ENCODE data around the gene SLC38A4. TPM values are rescaled to one million over a fixed set of nuclear protein-coding genes. Genes with fewer than 3 reads are reported as not detected.

Gene SLC38A4
- total RNA-seq, 1 experiment from 2014 or later = 0.12 TPM

DNA sequence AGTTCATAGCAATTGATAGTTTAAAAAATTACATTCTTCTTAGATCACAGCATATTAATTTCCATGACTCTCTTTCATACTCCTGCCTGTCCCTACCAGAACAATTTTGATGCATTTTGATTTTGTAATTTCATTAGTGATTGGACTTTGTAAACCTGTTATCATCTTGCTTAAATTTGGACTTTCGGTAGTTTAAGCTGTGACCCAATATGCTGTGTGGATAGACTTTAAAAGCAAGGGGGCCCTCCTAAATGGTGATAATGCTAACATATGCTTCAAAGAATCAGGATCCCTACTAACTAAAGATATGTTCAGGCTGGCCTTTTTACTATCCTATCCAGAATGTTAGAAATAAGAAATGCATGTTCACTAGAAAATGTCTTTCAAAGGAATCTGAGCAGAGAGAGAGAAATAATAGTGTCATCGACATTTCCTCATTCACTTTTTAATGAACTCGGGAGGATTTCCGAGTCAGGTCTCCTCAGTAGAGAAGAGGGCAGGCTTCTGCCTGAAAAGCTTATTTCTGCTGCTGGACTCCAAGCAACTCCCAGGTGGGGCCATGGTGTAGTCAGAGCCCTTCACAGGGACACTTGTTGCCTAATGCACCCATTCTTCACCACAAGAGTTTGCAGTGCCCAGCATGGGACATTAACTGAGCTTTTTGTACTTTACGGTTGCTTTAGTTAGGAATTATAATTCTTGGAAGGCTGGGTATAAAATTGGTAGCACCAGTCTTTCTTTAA is 16.7 kb downstream of the SLC38A4 start:
- BruUV-seq (replicated peaks) = no TSS peak
- intact Hi-C loops (cut with micrococcal nuclease) = no loop called here
- TF ChIP-seq, protein P1, sequence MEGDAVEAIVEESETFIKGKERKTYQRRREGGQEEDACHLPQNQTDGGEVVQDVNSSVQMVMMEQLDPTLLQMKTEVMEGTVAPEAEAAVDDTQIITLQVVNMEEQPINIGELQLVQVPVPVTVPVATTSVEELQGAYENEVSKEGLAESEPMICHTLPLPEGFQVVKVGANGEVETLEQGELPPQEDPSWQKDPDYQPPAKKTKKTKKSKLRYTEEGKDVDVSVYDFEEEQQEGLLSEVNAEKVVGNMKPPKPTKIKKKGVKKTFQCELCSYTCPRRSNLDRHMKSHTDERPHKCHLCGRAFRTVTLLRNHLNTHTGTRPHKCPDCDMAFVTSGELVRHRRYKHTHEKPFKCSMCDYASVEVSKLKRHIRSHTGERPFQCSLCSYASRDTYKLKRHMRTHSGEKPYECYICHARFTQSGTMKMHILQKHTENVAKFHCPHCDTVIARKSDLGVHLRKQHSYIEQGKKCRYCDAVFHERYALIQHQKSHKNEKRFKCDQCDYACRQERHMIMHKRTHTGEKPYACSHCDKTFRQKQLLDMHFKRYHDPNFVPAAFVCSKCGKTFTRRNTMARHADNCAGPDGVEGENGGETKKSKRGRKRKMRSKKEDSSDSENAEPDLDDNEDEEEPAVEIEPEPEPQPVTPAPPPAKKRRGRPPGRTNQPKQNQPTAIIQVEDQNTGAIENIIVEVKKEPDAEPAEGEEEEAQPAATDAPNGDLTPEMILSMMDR (IDR thresholded peaks at IDR 0.05; ENCODE audit: unreplicated experiment) = no peak
- DNase-seq (ENCODE audit: unreplicated experiment) = no peak
- no peaks in the 10 kb centered on the region for H3K36me3 Mint-ChIP-seq (ENCODE audit: insufficient read depth, unreplicated experiment)
- no peak overlapping the region for H3K4me3 Mint-ChIP-seq (ENCODE audit: unreplicated experiment)
- no peaks in the 10 kb centered on the region for H3K9me3 Mint-ChIP-seq (ENCODE audit: unreplicated experiment)
- no peaks in the 10 kb centered on the region for H3K27me3 Mint-ChIP-seq (ENCODE audit: insufficient read depth, unreplicated experiment)
- ChIA-PET POLR2A (no interaction called here), CTCF (interaction anchor here (0.6 kb wide), 2 partner anchors 120 to 164 kb away, joined by 3 to 4 read pairs; no protein-coding TSS in a partner anchor)
- no peak overlapping the region for H3K27ac Mint-ChIP-seq (ENCODE audit: low read depth, unreplicated experiment)
- no peaks in the 10 kb centered on the region for H3K4me1 Mint-ChIP-seq (ENCODE audit: insufficient read depth, unreplicated experiment)

DNA sequence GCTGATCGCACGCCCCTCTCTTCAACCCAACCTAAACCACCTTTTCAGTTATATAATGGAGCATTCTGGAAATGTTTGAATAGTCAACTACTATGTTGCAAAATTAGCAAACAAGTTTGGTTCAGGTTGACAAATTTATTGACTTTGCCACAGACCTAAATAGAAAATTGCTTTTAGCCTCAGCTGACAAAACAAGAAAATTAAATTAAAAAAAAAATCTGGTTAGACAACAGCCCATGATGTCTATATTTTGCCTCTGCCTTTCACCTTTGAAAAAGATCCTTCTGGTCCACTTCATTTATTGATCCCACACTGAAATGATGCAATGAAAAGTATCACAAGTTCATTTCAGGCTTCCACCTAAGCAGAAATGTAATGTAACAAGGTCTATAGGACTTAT is 17.5 kb downstream of the SLC38A4 start:
- Mint-ChIP-seq H3K36me3 (ENCODE audit: insufficient read depth, unreplicated experiment) (no peaks in the 10 kb centered on the region), H3K9me3 (ENCODE audit: unreplicated experiment) (no peaks in the 10 kb centered on the region), H3K27me3 (ENCODE audit: insufficient read depth, unreplicated experiment) (no peaks in the 10 kb centered on the region), H3K27ac (ENCODE audit: low read depth, unreplicated experiment) (no peak overlapping the region), H3K4me3 (ENCODE audit: unreplicated experiment) (no peak overlapping the region), H3K4me1 (ENCODE audit: insufficient read depth, unreplicated experiment) (no peaks in the 10 kb centered on the region)
- CTCF ChIA-PET = no interaction called here
- TF ChIP-seq, protein P1 (IDR thresholded peaks at IDR 0.05; ENCODE audit: unreplicated experiment) = no peak
- no peak for DNase-seq (ENCODE audit: unreplicated experiment)
- BruUV-seq (replicated peaks) = no TSS peak
- intact Hi-C loops (cut with micrococcal nuclease) = no loop called here
- POLR2A ChIA-PET = no interaction called here

DNA sequence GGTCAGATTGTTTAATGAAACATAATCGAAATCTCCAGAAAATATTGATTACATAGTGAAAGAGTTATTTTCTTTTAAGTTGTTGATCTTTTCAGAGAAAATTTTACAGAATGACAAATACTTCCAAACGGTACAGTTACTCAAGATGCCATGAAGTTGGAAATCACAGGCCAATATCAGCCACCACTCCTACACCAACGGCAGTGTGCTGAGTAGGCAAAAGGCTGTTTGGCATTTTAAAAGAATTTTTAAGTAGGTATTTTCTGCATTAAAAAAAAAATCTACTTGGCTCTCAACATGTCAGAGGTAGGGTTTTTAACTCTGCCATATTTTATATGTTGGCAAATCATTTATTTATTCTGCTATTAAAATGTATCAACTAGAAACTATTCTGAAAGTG is 21.7 kb downstream of the SLC38A4 start:
- no peak overlapping the region for H3K4me3 Mint-ChIP-seq (ENCODE audit: unreplicated experiment)
- POLR2A ChIA-PET = no interaction called here
- BruUV-seq (replicated peaks) = no TSS peak

DNA sequence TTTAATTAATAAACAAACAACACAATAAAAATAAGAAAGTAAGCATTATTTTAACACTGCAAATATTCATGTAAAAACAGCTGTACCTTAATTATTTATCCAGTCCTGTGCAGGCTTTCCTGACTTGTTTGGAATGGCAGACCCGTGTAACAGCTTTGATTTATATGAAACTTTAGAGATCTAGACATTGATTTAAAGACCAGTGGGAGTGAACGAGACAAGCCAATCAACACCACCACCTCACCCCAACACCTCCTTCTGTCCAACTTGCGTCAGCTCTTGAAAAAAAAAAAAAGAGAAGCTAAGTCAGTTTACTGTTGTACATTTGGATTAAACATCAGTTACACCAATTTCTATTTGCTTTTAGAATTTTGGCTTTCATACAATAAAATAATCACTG is 22.3 kb downstream of the SLC38A4 start:
- Mint-ChIP-seq H3K9me3 (ENCODE audit: unreplicated experiment) (no peaks in the 10 kb centered on the region), H3K4me3 (ENCODE audit: unreplicated experiment) (no peak overlapping the region), H3K4me1 (ENCODE audit: insufficient read depth, unreplicated experiment) (no peaks in the 10 kb centered on the region), H3K27ac (ENCODE audit: low read depth, unreplicated experiment) (no peak overlapping the region), H3K36me3 (ENCODE audit: insufficient read depth, unreplicated experiment) (no peaks in the 10 kb centered on the region), H3K27me3 (ENCODE audit: insufficient read depth, unreplicated experiment) (no peaks in the 10 kb centered on the region)
- ChIA-PET POLR2A (no interaction called here), CTCF (no interaction called here)
- no peak for DNase-seq (ENCODE audit: unreplicated experiment)
- no TSS peak for BruUV-seq (replicated peaks)
- TF ChIP-seq, protein P1 (IDR thresholded peaks at IDR 0.05; ENCODE audit: unreplicated experiment) = no peak
- intact Hi-C loops (cut with micrococcal nuclease) = no loop called here

More for the DNA sequence above, 21.7 kb downstream of the SLC38A4 start:
- H3K27ac Mint-ChIP-seq (ENCODE audit: low read depth, unreplicated experiment) = no peak overlapping the region
- no peak for DNase-seq (ENCODE audit: unreplicated experiment)
- no peaks in the 10 kb centered on the region for H3K27me3 Mint-ChIP-seq (ENCODE audit: insufficient read depth, unreplicated experiment)
- CTCF ChIA-PET = no interaction called here
- intact Hi-C loops (cut with micrococcal nuclease) = no loop called here
- no peaks in the 10 kb centered on the region for H3K9me3 Mint-ChIP-seq (ENCODE audit: unreplicated experiment)
- no peaks in the 10 kb centered on the region for H3K36me3 Mint-ChIP-seq (ENCODE audit: insufficient read depth, unreplicated experiment)
- TF ChIP-seq, protein P1 (IDR thresholded peaks at IDR 0.05; ENCODE audit: unreplicated experiment) = no peak
- no peaks in the 10 kb centered on the region for H3K4me1 Mint-ChIP-seq (ENCODE audit: insufficient read depth, unreplicated experiment)
